Ovary (tissue), 10 donors: ENCODE measurements around the gene PABPC4L. TPM values are rescaled to one million over a fixed set of nuclear protein-coding genes. Genes with fewer than 3 reads are reported as not detected.

Source experiments
- DNase-seq, 5 donors: peaks; one replicate each; pipeline ENCODE4 v3.0.0-alpha.2; 2019 to 2020
- H3K27ac ChIP-seq, 2 donors: fragments of 200-600 bp; one replicate each; pipeline versions ENCODE4 v1.5.1 to v1.8.0; 2019 to 2022
- H3K27me3 ChIP-seq: fragments of 200-600 bp; one replicate; pipeline ENCODE4 v1.8.0; 2022
- H3K36me3 ChIP-seq: fragments of 200-600 bp; sonication (generic); one replicate; pipeline ENCODE4 v1.5.1; 2019
- H3K4me1 ChIP-seq: one replicate; pipeline ENCODE4 v1.8.1; 2013; ENCODE audit warnings: mild to moderate bottlenecking, moderate library complexity; ENCODE audit not compliant: insufficient read depth
- H3K4me3 ChIP-seq: fragments of 200-600 bp; sonication (generic); one replicate; pipeline ENCODE4 v1.5.1; 2017
- H3K9me3 ChIP-seq, 2 donors: fragments of 200-600 bp in 1 of 2; sonication (generic) in 1 of 2; one replicate each; pipeline versions ENCODE4 v1.5.1 to v1.8.1; 2013 to 2019; ENCODE audit warnings: mild to moderate bottlenecking in 1 of 2, moderate library complexity in 1 of 2
- EP300 ChIP-seq: sonication (generic); formaldehyde crosslinking; IDR thresholded peaks from one replicate; pipeline ENCODE4 v1.6.1; 2017; ENCODE audit warnings: antibody characterized with exemption
- POLR2A ChIP-seq: fragments of 450-650 bp; IDR thresholded peaks from one replicate; pipeline ENCODE4 v1.6.1; 2017; ENCODE audit warnings: antibody characterized with exemption, mild to moderate bottlenecking, moderate library complexity
- WGBS, 3 donors: extraction: QIAGEN DNeasy Blood & Tissue Kit in 1 of 3; methylation state at CpG; one replicate each; pipeline versions ENCODE4 v1.1.5 to v1.1.7; 2013 to 2017; 5-methylcytosine and 5-hydroxymethylcytosine counted together
- intact Hi-C, 4 donors: fragments of 100-400 bp; cut with DNase I; formaldehyde crosslinking; loops; one replicate each; pipeline versions ENCODE4 v1.11.0 to v1.15.1; 2022 to 2023
- long read RNA-seq, 3 donors: library from polyadenylated mRNA in 2 of 3; unstranded in 2 of 3; transcript quantifications; one replicate each; pipeline ENCODE4 v2.0.0 and lab custom pipeline, GENCODE V29; 2021 to 2026
- polyA plus RNA-seq, 2 donors: library from polyadenylated mRNA; stranded (reverse); fragments of 200-250 nt in 1 of 2; fragments of 350-450 nt in 1 of 2; fragmentation: Illumina TruSeq in 1 of 2; extraction: RNeasy Lipid Tissue Mini Kit (QIAGEN cat#74804) in 1 of 2; gene quantifications; one replicate each; pipeline ENCODE4 v1.2.3, GENCODE V29; 2013 to 2014
- total RNA-seq, 7 donors: library from RNA; depleted of rRNA in 2 of 7; stranded (reverse); fragments of >200 nt in 2 of 7; fragmentation: NEBNext Ultra II Directional in 3 of 7; extraction: Animal tissue kit (Norgen Biotek cat#: 25700) in 3 of 7; gene quantifications; one replicate each; pipeline versions ENCODE4 v1.1.0 to v1.2.4, GENCODE V29; 2016 to 2023
- TF ChIP-seq, protein P1 (sequence below), 3 donors: fragments of 450-650 bp in 2 of 3; fragments of 200-600 bp in 1 of 3; IDR thresholded peaks; one replicate each; pipeline versions ENCODE4 v1.5.1 to v1.8.0; 2016 to 2022; ENCODE audit warnings: antibody characterized with exemption in 3 of 3, mild to moderate bottlenecking in 1 of 3
- donor health status: DM: no; HTN: no; CAD: no; lungs with moderate emphysema.
- donor health status: DM: no; HTN: no; CAD: no.
- donor health status: Bipolar disorder and iron deficiency.
- donor health status: DM: yes; HTN: yes; CAD: no.
- donor health status: DM: no; HTN: no; CAD: no.
- donor health status: DM: yes; HTN: yes; CAD: no.

Gene PABPC4L
- total RNA-seq (1 to 10 TPM in 5 of 7 donors, under 1 TPM in 2; 0.38 to 3.0 (median 1.9) TPM), polyA plus RNA-seq (1 to 10 TPM; 1.9 to 2.2 TPM)
- long read RNA-seq, donor 1, result 0 reads
- long read RNA-seq, donor 2, full-length matches to known transcripts, result 1 of 1 reads
- long read RNA-seq, donor 2, partial matches to known transcripts, result 0 of 1 reads
- long read RNA-seq, donor 2, other reads (novel, unspliced or antisense), result 0 of 1 reads
- long read RNA-seq, donor 3, full-length matches to known transcripts, result 1 of 3 reads
- long read RNA-seq, donor 3, partial matches to known transcripts, result 0 of 3 reads
- long read RNA-seq, donor 3, other reads (novel, unspliced or antisense), result 2 of 3 reads

DNA sequence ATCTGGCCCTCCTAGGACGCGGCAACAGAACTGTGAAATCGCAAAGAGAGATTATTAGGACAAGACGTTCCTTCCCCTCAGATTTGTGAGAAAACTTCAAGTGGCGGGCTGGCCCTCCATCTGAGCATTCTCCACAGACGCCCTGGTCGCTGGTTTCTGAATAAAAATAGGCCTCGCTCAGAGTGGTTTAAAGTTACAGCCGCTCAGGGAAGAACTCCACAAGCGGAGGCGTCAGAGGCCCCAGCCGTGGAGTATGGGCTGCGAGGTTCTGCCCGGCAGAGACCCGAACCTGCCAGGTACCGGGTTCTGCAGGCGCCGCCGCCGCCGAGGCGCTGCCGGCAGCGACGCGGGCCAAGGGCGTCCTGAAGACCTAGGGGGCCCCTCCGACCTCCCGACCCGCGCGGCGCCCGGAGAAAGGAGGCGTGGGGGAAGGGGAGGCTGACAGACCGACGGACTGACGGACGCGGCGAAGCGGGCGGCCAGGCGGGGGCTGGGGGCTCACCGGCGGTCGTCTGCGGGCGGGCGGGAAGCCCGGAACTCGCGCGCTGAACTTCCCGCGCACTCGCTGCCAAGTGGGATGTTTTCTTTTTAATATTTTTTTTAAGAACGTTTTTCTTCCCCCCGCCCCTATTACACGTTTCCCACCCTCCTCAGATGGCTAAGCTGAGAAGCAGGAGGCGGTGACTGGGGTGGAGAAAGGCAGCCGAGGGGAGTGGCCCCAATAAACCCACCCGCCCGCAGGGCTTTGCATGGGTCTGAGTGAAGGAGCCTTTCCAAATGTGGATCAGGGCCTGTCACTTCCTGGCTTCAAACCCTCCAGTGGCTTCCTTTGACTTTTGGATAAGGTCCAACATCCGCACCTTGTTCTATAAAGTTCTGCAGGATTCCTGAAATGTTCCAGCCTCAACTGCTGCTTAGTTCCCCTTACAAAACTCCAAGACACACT lies at the start of gene PABPC4L:
Gene PABPC4L (minus strand): TSS at position 574 of the 946 bp plus-strand sequence. CDS start 770 bp downstream, outside the sequence.
- Histone ChIP-seq H3K4me1 (peaks cover 8% of the 10 kb centered on the region), H3K4me3 (peak within 1 kb of the TSS; percentile 60), H3K27me3 (no peaks in the 10 kb centered on the region), H3K9me3 (no peaks in the 10 kb centered on the region), H3K27ac (peak within 1 kb of the TSS; percentile 68 to 76), H3K36me3 (no peaks in the 10 kb centered on the region)
- WGBS, 3 donors, result 3 to 13% (median 9%) methylated on average over 62 to 65 of the region's 65 CpGs
- TF ChIP-seq, protein P1, sequence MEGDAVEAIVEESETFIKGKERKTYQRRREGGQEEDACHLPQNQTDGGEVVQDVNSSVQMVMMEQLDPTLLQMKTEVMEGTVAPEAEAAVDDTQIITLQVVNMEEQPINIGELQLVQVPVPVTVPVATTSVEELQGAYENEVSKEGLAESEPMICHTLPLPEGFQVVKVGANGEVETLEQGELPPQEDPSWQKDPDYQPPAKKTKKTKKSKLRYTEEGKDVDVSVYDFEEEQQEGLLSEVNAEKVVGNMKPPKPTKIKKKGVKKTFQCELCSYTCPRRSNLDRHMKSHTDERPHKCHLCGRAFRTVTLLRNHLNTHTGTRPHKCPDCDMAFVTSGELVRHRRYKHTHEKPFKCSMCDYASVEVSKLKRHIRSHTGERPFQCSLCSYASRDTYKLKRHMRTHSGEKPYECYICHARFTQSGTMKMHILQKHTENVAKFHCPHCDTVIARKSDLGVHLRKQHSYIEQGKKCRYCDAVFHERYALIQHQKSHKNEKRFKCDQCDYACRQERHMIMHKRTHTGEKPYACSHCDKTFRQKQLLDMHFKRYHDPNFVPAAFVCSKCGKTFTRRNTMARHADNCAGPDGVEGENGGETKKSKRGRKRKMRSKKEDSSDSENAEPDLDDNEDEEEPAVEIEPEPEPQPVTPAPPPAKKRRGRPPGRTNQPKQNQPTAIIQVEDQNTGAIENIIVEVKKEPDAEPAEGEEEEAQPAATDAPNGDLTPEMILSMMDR (IDR thresholded peaks at IDR 0.05), result no peak
- TF ChIP-seq POLR2A (no peak), EP300 (no peak)
- intact Hi-C loops, result no loop called here
- peak; percentile 12 to 63 (median 41) for DNase-seq

DNA sequence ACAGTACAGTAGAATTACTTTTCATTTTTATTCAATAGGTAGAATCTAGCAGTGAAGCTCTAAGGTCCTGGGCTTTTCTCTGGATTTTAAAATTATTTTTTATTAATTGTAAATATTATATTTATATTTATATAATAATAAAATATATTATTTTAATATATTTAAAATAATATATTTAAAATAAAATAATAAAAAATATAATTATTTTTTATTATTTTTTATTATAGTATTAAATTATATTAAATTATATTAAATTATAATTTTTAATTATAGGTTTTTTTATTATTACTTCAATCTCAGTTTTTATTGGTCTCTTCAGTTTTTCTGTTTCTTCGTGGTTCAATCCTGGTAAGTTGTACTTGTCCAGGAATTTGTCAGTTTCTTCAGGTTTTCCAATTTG lies 49.7 kb upstream of the PABPC4L start:
- Histone ChIP-seq H3K4me1 (no peaks in the 10 kb centered on the region), H3K4me3 (no peak overlapping the region), H3K9me3 (no peaks in the 10 kb centered on the region), H3K36me3 (no peaks in the 10 kb centered on the region), H3K27me3 (no peaks in the 10 kb centered on the region), H3K27ac (no peak overlapping the region)
- WGBS, 3 donors, result 86 to 95% (median 93%) methylated on average over 1 of the region's 1 CpG
- DNase-seq, result no peak
- TF ChIP-seq, protein P1 (IDR thresholded peaks at IDR 0.05), result no peak
- TF ChIP-seq EP300 (no peak), POLR2A (no peak)
- intact Hi-C loops, result no loop called here

DNA sequence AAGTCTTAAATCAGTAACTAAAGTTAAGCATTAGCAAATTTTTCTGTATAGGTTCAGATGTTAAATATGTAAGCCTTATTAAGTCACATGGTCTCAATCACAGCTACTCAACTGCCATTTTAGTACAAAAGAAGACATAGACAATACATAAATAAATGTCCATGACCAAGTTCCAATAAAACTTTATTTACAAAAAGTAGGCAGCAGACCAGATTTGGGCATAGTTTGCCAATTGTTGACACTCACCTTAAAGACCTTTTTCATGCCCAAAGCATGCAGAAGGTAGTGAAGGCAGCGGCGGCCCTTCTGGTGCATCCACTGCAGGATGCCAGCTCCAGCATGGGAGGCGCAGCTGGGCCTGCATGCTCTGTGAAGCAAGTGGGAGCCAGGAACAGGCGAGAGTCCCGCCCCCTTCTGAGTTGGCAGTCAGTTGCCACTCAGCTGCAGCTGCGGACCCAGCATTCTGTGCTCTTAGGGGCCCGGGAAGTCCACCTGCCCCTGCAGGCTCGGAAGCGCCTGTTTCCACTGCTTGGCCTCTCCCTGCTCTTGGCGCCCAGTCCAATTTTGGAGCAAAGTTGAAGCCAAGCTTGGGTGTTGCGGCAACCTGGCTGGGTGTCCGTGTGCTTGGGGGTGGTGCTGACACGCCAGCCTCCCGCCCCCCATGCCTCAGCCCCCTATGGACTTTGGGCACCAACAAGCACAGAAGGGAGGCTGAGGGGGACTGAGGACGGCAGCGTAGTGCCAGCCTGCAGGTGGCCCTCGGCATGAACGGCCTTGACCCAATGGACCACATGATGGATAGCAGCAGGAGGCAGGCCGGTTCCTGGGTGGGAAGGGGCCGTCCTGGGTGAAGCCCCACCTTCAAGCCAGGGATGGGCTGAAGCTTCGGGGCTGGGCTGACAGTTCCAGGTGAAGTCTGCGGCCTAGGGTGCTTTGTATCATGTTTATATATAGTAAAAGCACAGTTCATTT lies 42.4 kb upstream of the PABPC4L start:
- H3K27me3 ChIP-seq, result no peaks in the 10 kb centered on the region
- intact Hi-C loops, result no loop called here
- H3K4me3 ChIP-seq, result no peak overlapping the region
- TF ChIP-seq POLR2A (no peak), EP300 (no peak)
- TF ChIP-seq, protein P1 (IDR thresholded peaks at IDR 0.05), result no peak
- no peaks in the 10 kb centered on the region for H3K4me1 ChIP-seq
- no peak overlapping the region for H3K27ac ChIP-seq
- peak in 1 of 5 donors; percentile 4 for DNase-seq
- no peaks in the 10 kb centered on the region for H3K36me3 ChIP-seq
- H3K9me3 ChIP-seq, result no peaks in the 10 kb centered on the region
- 94 to 96% (median 95%) methylated on average over 20 to 22 of the region's 22 CpGs for WGBS, 3 donors

DNA sequence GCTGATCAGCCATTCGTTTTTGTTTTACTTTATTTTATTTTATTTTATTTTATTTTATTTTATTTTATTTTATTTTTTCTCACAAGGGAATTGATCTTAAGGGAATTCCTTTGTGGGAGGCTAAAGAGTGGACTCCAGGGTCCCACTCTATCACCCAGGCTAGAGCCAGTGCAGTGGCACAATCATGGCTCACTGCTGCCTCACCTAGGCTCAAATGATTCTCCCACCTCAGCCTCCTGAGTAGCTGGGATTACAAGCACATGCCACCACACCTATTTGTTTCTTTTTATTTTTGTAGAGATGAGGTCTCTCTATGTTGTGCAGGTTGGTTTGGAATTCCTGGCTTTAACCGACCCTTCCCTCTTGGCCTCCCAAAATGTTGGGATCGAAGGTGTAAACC lies 17.5 kb upstream of the PABPC4L start:
- no peaks in the 10 kb centered on the region for H3K4me1 ChIP-seq
- no peak for DNase-seq
- WGBS, 3 donors, result 89 to 92% (median 90%) methylated on average over 3 of the region's 3 CpGs
- no peaks in the 10 kb centered on the region for H3K9me3 ChIP-seq
- no peaks in the 10 kb centered on the region for H3K27me3 ChIP-seq
- H3K4me3 ChIP-seq, result no peak overlapping the region
- no peak overlapping the region for H3K27ac ChIP-seq
- TF ChIP-seq, protein P1 (IDR thresholded peaks at IDR 0.05), result no peak
- TF ChIP-seq POLR2A, result no peak
- TF ChIP-seq EP300, result no peak
- H3K36me3 ChIP-seq, result no peaks in the 10 kb centered on the region
- intact Hi-C loops, result no loop called here
